Activated CD4-positive, alpha-beta T cell treated with anti-CD3 and anti-CD28 coated beads, Interleukin-2, amount 10 ng/mL, durations not matched to agents 24 days and 14 days (primary cell): ENCODE measurements around the gene SLC4A4. TPM values are rescaled to one million over a fixed set of nuclear protein-coding genes. Genes with fewer than 3 reads are reported as not detected.

ENCODE experiments used
- DNase-seq: peaks from one replicate; pipeline ENCODE4 v3.0.0; 2022
- H3K27ac Mint-ChIP-seq: one replicate; pipeline ENCODE4 v1.8.0; 2022; ENCODE audit warnings: mild to moderate bottlenecking, mixed read lengths
- H3K27me3 Mint-ChIP-seq: one replicate; pipeline ENCODE4 v1.8.0; 2022; ENCODE audit warnings: mixed read lengths
- H3K36me3 Mint-ChIP-seq: one replicate; pipeline ENCODE4 v1.8.0; 2022; ENCODE audit warnings: low read depth, mild to moderate bottlenecking, mixed read lengths
- H3K4me1 Mint-ChIP-seq: one replicate; pipeline ENCODE4 v1.8.0; 2021; ENCODE audit warnings: mixed read lengths
- H3K4me3 Mint-ChIP-seq: one replicate; pipeline ENCODE4 v1.8.0; 2022; ENCODE audit warnings: mild to moderate bottlenecking, moderate library complexity, mixed read lengths
- H3K9me3 Mint-ChIP-seq: one replicate; pipeline ENCODE4 v1.8.0; 2021; ENCODE audit warnings: mixed read lengths
- intact Hi-C: fragments of 100-400 bp; cut with micrococcal nuclease; formaldehyde crosslinking; loops from one replicate; pipeline ENCODE4 v1.15.1; 2023
- total RNA-seq: library from RNA; stranded (reverse); gene quantifications from 2 replicates; pipeline ENCODE4 v1.2.3, GENCODE V29; 2022

SLC4A4 gene
- total RNA-seq, 1 donor from 2014 or later: 0.21 TPM

DNA sequence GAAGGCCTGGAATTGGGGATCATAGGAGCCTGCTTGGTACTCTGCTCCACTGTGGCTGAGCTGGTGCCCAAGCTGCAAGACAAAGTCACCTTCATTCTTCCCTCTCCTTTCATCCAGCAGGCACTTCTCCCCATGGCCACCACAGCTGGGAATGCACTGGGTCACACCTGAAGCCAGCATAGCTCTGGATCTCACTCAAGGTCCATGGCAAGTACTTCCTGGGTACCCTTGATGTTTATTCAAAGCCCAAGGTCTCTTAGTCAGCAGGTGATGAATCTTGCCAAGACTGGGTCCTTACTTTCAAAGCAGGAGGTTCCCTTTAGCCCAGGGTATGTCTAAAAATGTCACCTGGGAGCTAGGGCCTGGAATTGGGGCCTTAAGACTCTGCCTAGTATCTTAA is 4.9 kb upstream of the SLC4A4 start:
- Mint-ChIP-seq H3K4me1 (peaks cover 2% of the 10 kb centered on the region), H3K27me3 (no peaks in the 10 kb centered on the region), H3K9me3 (no peaks in the 10 kb centered on the region), H3K4me3 (no peak overlapping the region), H3K36me3 (no peaks in the 10 kb centered on the region), H3K27ac (no peak overlapping the region)
- intact Hi-C loops: no loop called here
- no peak for DNase-seq

DNA sequence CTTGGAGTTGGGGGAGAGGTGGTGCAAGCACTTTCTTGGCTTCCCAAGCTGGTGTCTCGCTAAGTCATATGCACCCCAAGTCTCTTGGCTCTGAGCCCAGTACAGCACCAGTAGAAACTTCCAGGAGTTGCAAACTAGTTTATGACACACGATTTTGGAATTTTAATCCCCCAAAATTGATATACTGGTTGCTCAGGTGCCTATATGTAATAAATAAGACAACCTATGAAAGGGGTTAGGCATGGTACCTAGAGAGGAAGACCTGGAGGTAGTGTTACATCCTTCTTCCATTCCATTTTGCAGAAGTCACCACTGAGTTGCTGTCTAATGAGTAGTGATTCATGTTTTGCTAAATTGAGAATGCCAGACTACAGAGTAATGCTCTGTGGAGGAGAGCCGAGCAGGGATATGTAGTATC is 4.3 kb upstream of the SLC4A4 start:
- H3K4me1 Mint-ChIP-seq: peaks cover 3% of the 10 kb centered on the region
- H3K4me3 Mint-ChIP-seq: no peak overlapping the region
- intact Hi-C loops: no loop called here
- no peak for DNase-seq
- no peak overlapping the region for H3K27ac Mint-ChIP-seq
- H3K36me3 Mint-ChIP-seq: no peaks in the 10 kb centered on the region
- H3K9me3 Mint-ChIP-seq: no peaks in the 10 kb centered on the region
- no peaks in the 10 kb centered on the region for H3K27me3 Mint-ChIP-seq

DNA sequence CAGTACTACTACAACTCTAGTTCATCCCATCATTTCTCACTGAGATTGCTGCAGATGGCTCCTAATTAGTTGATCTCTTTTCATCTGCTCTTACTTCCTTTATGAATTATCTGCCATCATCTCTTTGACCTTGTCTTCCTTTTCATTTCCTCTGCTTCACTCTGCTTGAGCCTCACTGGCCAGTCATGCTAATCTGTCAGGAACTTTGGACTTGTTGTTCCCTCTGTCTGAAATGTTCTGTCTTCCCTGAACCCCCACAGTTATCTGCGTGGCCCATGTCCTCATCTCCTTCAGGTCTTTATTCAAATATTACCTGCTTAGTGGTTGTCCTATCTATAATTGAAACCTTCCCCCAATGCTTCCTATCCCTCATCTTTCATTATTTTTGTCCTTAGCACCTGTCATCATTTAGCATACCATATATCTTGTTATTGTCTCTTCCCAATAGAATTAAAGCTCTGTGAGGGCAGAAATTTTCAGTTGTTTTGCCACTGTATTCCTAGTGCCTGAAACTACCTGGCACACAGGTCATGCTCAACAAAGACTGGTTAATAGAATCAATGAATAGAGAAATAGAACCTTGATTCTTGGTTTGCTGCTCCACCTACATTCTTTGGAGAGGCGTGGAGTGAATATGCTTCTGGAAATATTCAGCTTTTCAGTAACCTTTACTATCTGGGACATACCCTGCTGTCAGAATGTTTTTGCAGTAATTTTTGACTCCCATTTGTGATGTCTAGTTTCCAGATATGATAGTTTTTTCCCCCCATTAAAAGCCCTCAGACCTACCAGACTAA is 5.0 kb downstream of the SLC4A4 start:
- DNase-seq: no peak
- H3K27me3 Mint-ChIP-seq: peaks cover 5% of the 10 kb centered on the region
- intact Hi-C loops: no loop called here
- peaks cover 2% of the 10 kb centered on the region for H3K4me1 Mint-ChIP-seq
- no peaks in the 10 kb centered on the region for H3K9me3 Mint-ChIP-seq
- no peak overlapping the region for H3K27ac Mint-ChIP-seq
- H3K4me3 Mint-ChIP-seq: no peak overlapping the region
- H3K36me3 Mint-ChIP-seq: no peaks in the 10 kb centered on the region

DNA sequence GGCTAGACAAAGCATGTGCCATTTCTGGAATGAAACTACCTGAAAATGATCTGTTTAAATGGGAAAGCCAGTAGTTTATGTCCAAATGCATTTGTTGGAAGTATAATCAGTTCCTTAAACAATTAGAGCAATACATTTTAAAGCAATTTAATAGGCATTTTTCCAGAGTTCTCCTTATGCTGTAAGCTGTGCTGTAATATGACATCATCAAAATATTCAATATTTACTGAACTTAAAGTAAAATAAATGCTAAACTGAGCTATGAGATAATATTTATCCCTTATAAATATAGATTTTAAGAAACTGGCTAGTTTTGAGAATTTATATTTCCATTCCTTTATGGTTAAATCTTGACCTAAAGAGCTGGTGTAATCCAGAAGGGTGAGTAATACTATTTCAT is 7.9 kb downstream of the SLC4A4 start:
- H3K36me3 Mint-ChIP-seq: no peaks in the 10 kb centered on the region
- H3K27me3 Mint-ChIP-seq: peaks cover 5% of the 10 kb centered on the region
- intact Hi-C loops: no loop called here

DNA sequence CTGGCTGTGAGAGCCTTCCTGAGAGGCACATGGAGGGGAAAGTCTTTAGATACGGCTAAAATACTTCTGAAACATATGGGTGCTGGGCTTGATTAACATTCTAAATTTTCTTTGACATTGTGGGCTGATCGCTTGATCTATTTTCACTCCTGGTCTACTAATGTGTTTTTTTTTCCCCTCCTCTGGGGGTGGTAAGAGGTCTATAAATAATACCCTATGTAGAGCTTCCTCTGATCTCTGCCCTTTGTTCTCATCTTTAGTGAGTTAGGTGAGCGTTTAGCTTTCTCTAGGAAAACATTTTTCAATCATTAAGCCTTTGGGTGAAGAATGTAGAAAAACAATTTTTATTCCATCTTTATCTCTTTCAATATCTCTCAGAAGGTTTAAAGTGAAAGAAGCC is 9.8 kb downstream of the SLC4A4 start:
- H3K4me3 Mint-ChIP-seq: no peak overlapping the region

More for the DNA sequence above, 7.9 kb downstream of the SLC4A4 start:
- DNase-seq: no peak
- Mint-ChIP-seq H3K9me3 (no peaks in the 10 kb centered on the region), H3K4me3 (no peak overlapping the region), H3K27ac (no peak overlapping the region), H3K4me1 (no peaks in the 10 kb centered on the region)

DNA sequence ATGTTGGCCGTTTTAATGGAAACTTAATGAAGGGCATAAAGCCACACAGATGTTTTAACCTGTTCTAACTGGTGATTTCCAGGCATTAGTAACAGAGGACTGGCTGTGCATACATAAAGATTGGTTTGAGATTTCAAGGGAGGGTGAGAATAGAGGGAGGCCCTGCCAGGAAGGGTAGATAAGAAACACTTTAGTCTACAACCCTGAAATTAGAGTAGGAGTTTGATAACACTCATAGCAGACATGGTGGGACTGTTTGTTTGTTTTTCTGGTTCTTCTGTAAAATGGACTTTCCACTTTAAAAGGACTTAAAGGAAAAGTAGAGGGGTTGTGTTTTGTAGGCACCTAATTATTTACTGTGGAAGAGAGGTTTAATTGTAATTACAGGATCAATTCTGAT is 16.2 kb downstream of the SLC4A4 start:
- Mint-ChIP-seq H3K9me3 (no peaks in the 10 kb centered on the region), H3K36me3 (no peaks in the 10 kb centered on the region), H3K27me3 (no peaks in the 10 kb centered on the region), H3K4me3 (no peak overlapping the region), H3K4me1 (no peaks in the 10 kb centered on the region), H3K27ac (no peak overlapping the region)
- intact Hi-C loops: no loop called here
- no peak for DNase-seq

More for the DNA sequence above, 9.8 kb downstream of the SLC4A4 start:
- H3K27ac Mint-ChIP-seq: no peak overlapping the region
- no peaks in the 10 kb centered on the region for H3K36me3 Mint-ChIP-seq
- no peak for DNase-seq
- no peaks in the 10 kb centered on the region for H3K9me3 Mint-ChIP-seq
- intact Hi-C loops: no loop called here
- no peaks in the 10 kb centered on the region for H3K4me1 Mint-ChIP-seq
- H3K27me3 Mint-ChIP-seq: peaks cover 5% of the 10 kb centered on the region

DNA sequence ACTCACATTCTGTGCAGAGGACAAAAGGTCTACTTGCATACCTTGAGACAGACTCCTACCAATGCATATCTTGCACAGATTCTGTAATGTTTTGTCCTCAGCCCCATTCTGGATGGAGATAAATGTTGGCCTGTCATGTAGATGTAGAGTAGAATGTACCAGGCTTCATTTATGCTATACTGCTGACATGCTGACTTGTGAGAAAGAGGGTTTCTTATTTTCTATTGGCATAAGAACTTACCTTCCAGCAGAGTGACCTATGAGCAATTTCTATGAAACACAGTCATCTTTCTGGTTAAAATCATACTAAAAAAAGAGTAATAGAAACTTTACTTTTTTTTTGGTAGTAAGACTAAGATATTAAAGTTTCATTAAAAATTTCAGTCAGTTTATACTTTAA is 17.2 kb downstream of the SLC4A4 start:
- H3K9me3 Mint-ChIP-seq: no peaks in the 10 kb centered on the region
- no peak overlapping the region for H3K27ac Mint-ChIP-seq
- no peaks in the 10 kb centered on the region for H3K27me3 Mint-ChIP-seq
- intact Hi-C loops: no loop called here
- H3K4me3 Mint-ChIP-seq: no peak overlapping the region
- DNase-seq: no peak
- no peaks in the 10 kb centered on the region for H3K36me3 Mint-ChIP-seq
- no peaks in the 10 kb centered on the region for H3K4me1 Mint-ChIP-seq

DNA sequence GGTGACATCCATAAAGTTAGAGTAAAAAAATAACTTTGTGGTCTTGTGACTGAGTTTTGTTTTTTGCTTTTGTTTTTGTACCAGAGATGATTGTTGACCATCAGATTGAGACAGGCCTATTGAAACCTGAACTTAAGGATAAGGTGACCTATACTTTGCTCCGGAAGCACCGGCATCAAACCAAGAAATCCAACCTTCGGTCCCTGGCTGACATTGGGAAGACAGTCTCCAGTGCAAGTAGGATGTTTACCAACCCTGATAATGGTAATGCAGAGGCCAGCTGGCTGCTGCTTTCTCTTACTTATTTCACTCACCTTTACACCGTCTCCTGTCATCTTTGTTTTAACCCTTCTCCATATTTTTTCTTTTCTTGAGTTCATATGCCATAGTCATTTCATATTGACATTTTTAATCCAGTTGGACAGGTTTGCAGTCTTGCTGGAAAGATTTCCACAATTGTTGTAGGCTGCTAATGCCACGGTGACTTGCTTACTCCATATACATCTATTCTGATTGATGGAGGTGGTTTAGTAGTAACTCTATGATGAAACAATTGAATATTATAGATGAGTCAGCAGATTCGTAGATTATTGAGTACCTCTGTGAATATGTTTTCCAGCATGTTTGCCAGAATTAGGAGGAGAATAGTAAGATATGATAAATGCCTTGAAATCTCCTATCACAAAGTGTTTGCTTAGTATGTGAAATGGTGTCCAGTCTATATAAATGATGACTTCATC is 18.3 kb downstream of the SLC4A4 start:
- no peaks in the 10 kb centered on the region for H3K9me3 Mint-ChIP-seq
- DNase-seq: no peak
- no peak overlapping the region for H3K27ac Mint-ChIP-seq
- no peaks in the 10 kb centered on the region for H3K36me3 Mint-ChIP-seq
- intact Hi-C loops: no loop called here
- H3K27me3 Mint-ChIP-seq: no peaks in the 10 kb centered on the region
- H3K4me1 Mint-ChIP-seq: no peaks in the 10 kb centered on the region
- H3K4me3 Mint-ChIP-seq: no peak overlapping the region

DNA sequence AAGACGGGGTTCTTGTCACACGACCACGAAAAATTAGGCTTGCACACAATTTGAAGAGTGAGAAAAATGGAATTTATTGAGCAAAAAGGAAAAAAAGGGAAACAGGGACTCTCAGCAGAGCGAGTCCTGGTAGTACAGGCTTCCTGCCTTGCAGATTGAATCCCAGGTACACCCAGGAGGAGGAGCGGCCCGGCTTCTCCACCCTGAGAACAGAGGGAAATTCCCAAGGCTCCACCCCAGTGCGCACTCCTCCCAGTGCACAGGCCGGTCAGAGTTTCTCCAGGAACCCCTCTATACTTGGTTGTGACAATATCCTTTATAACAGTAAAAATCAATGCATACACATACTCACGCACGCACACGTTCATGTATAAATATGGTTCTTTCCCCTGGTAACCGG is 22.0 kb downstream of the SLC4A4 start:
- no peaks in the 10 kb centered on the region for H3K27me3 Mint-ChIP-seq
- H3K4me3 Mint-ChIP-seq: no peak overlapping the region
- no peaks in the 10 kb centered on the region for H3K9me3 Mint-ChIP-seq
- H3K4me1 Mint-ChIP-seq: no peaks in the 10 kb centered on the region
- intact Hi-C loops: no loop called here
- H3K36me3 Mint-ChIP-seq: no peaks in the 10 kb centered on the region
- no peak overlapping the region for H3K27ac Mint-ChIP-seq
- DNase-seq: no peak

DNA sequence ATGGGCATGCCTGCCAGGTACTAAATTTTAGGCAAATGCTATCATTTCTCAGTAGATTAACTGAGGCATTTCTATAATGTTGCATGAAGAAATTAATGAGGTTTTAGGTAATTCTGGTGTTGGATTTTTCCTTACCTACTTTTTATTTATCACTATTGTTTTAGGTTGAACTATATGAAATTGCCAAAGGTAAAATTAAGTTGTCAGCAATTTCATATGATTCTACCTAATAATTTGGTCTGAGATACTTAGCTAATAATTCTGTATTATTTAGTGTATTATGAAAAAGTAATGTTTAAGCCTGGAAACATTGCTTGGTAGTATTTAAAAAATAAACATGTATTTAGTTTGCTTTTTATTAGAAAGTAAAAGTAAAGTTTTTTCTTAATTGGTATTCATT is 22.7 kb downstream of the SLC4A4 start:
- no peak overlapping the region for H3K4me3 Mint-ChIP-seq
- no peaks in the 10 kb centered on the region for H3K4me1 Mint-ChIP-seq
- no peaks in the 10 kb centered on the region for H3K9me3 Mint-ChIP-seq
- no peaks in the 10 kb centered on the region for H3K36me3 Mint-ChIP-seq
- intact Hi-C loops: no loop called here
- H3K27me3 Mint-ChIP-seq: no peaks in the 10 kb centered on the region
- DNase-seq: no peak
- H3K27ac Mint-ChIP-seq: no peak overlapping the region

DNA sequence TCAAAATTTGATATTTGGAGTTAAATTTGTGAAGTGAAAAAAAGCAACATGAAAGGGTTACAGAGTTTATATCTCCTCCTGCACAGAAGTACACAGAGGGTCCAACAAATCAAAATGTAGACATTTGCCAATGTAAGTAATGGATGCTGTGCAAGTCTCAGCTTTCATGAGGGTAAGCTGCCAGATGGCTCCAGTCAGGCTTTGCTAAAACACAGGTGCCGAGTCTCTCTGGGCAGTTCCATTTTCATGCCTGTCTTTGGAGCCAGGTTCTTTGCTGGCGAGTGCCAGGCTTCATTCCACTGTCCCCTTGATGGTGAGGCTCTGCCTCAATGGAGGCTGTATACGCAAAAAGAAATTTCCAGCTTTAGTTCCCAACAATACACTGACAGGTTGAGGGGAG is 27.9 kb downstream of the SLC4A4 start:
- no peaks in the 10 kb centered on the region for H3K36me3 Mint-ChIP-seq
- no peak for DNase-seq
- intact Hi-C loops: no loop called here

DNA sequence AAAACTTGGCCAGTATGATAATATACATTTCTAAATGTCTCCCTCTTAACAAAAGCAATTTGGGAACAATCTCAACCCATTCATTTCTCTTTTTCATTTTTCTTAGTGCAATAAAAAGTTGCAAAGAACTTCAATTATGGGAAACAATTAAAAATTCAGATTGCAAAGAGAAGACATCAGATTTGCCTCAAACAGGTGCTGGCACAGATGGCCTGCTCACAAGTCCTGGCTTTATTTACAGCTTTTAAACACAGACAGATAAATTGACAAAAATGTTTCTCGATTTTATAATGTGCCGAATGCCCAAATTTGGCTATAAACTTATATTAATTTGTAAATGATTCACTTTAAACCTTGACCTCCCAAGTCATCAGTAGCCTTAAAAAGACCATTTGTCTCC is 28.7 kb downstream of the SLC4A4 start:
- H3K27ac Mint-ChIP-seq: no peak overlapping the region
- H3K4me3 Mint-ChIP-seq: no peak overlapping the region
- no peak for DNase-seq
- no peaks in the 10 kb centered on the region for H3K36me3 Mint-ChIP-seq
- intact Hi-C loops: no loop called here
- H3K27me3 Mint-ChIP-seq: no peaks in the 10 kb centered on the region
- no peaks in the 10 kb centered on the region for H3K4me1 Mint-ChIP-seq
- H3K9me3 Mint-ChIP-seq: no peaks in the 10 kb centered on the region

More for the DNA sequence above, 27.9 kb downstream of the SLC4A4 start:
- no peak overlapping the region for H3K27ac Mint-ChIP-seq
- H3K4me3 Mint-ChIP-seq: no peak overlapping the region
- H3K4me1 Mint-ChIP-seq: no peaks in the 10 kb centered on the region
- H3K9me3 Mint-ChIP-seq: no peaks in the 10 kb centered on the region
- no peaks in the 10 kb centered on the region for H3K27me3 Mint-ChIP-seq

DNA sequence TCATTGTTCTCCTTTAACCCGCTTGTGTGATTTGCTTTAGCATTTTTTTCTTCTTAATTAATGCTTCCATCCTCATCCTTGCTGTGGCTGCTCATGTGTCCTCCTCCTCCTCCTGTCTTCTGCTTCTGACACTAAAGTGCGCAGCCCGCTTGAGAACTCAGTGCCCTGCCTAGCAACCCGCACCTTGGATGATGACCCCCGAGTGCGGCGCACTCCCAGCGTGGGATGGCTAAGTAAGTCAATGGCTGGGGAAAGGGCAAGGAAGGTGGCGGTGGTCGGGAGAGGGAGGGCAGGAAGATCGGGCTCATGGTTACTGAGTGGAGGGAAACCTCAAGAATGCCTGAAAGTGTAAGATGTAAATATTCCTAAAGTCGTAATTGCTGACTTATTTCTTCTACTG is 30.1 kb downstream of the SLC4A4 start:
- no peaks in the 10 kb centered on the region for H3K36me3 Mint-ChIP-seq
- DNase-seq: no peak
- H3K4me3 Mint-ChIP-seq: no peak overlapping the region
- H3K4me1 Mint-ChIP-seq: no peaks in the 10 kb centered on the region
- H3K27me3 Mint-ChIP-seq: no peaks in the 10 kb centered on the region
- intact Hi-C loops: no loop called here
- H3K27ac Mint-ChIP-seq: no peak overlapping the region
- H3K9me3 Mint-ChIP-seq: no peaks in the 10 kb centered on the region

DNA sequence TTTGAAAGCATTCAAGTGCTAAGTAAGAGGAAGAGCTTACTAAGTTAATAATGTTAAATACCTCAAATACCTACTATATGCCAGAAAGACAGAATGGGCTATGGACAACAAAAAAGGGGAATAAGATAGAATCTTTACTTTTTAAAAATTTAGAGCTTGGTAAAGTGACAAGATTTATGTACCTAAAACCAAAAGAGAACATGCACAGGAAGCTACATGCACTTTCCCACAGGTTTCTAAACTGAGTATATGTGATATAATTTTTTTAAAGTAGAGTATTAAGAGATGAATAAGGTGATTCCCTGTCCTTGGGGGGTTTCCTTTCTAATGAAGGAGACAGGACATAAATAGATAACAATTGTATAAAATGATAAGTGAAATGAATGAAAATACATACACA is 30.7 kb downstream of the SLC4A4 start:
- no peaks in the 10 kb centered on the region for H3K27me3 Mint-ChIP-seq
- H3K4me1 Mint-ChIP-seq: no peaks in the 10 kb centered on the region
- DNase-seq: no peak
- H3K27ac Mint-ChIP-seq: no peak overlapping the region
- H3K4me3 Mint-ChIP-seq: no peak overlapping the region
- H3K36me3 Mint-ChIP-seq: no peaks in the 10 kb centered on the region
- H3K9me3 Mint-ChIP-seq: no peaks in the 10 kb centered on the region
- intact Hi-C loops: no loop called here
